AG10803 (cell line): ENCODE data around the gene CAMSAP1.
"Not testable (repeated sequence)": the region's sequence is repeated elsewhere in the genome, so short reads cannot be mapped to it uniquely, and the experiment has no call there.

ENCODE experiments used
- DNase-seq: peaks from one replicate; pipeline ENCODE4 v3.0.0; 2010; ENCODE audit warnings: low read depth
- H3K4me3 ChIP-seq: 2 replicates; pipeline ENCODE4 v1.5.1; 2011; ENCODE audit warnings: mild to moderate bottlenecking, low read length, control low read depth
- CTCF ChIP-seq: conservative IDR thresholded peaks from 2 replicates; pipeline ENCODE4 v1.5.1; 2011; ENCODE audit warnings: mild to moderate bottlenecking, low read length, control low read depth, inconsistent platforms

The CAMSAP1 gene

GRCh38 chr9:135950135-135950682 is 42.9 kb upstream of the CAMSAP1 start:
- no peak for TF ChIP-seq CTCF
- no peak overlapping the region for H3K4me3 ChIP-seq
- DNase-seq = no peak

- no peak for DNase-seq
- no peak for TF ChIP-seq CTCF
- H3K4me3 ChIP-seq = no peak overlapping the region
These were observed 42.3 kb upstream of the CAMSAP1 start for GRCh38 chr9:135949501-135950134.

- no peak overlapping the region for H3K4me3 ChIP-seq
- no peak for DNase-seq
- no peak for TF ChIP-seq CTCF
These were observed 41.6 kb upstream of the CAMSAP1 start for GRCh38 chr9:135948968-135949367.

GRCh38 chr9:135948446-135948845 is 41.1 kb upstream of the CAMSAP1 start:
- TF ChIP-seq CTCF = no peak
- no peak overlapping the region for H3K4me3 ChIP-seq
- no peak for DNase-seq

GRCh38 chr9:135947582-135947981 is 40.2 kb upstream of the CAMSAP1 start:
- TF ChIP-seq CTCF = no peak
- DNase-seq = no peak
- H3K4me3 ChIP-seq = no peak overlapping the region

- not testable (repeated sequence) for H3K4me3 ChIP-seq, DNase-seq
These were observed 39.8 kb upstream of the CAMSAP1 start for GRCh38 chr9:135947105-135947504.

GRCh38 chr9:135946392-135946994 is 39.1 kb upstream of the CAMSAP1 start:
- no peak for DNase-seq
- H3K4me3 ChIP-seq = no peak overlapping the region
- TF ChIP-seq CTCF = no peak
